PC-3 (cell line): ENCODE data around the gene CDH9.

ENCODE experiments used
- EZH2 ChIP-seq: fragments of 300-600 bp; sonication (generic); IDR thresholded peaks from one replicate; pipeline ENCODE4 v1.6.1; 2017; ENCODE audit warnings: antibody characterized with exemption, mild to moderate bottlenecking, low read length; ENCODE audit not compliant: unreplicated experiment
- TF ChIP-seq, protein P1 (sequence below): fragments of 300-600 bp; sonication (generic); conservative IDR thresholded peaks from 2 replicates; pipeline ENCODE4 v1.5.1; 2017; ENCODE audit warnings: antibody characterized with exemption, low read depth, mild to moderate bottlenecking, low read length

DNA sequence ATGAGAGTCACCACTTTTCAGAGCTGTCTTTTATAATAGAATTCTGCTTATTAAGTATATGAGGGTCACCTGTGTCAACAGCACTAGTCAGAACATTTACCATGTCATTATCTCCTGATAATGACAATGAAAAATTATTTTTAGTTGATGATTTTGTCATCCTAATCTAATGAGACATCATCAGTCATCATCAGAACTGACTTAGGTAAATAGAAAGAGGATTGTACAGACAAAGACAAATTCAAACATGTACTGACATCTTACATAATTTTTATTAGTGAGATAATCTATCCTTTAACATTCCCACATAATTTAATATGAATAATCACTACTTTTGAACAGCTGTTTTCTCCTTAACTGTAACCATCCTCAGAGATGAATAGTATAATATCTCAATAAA is 22.6 kb downstream of the CDH9 start:
- TF ChIP-seq EZH2, result no peak
- TF ChIP-seq, protein P1, sequence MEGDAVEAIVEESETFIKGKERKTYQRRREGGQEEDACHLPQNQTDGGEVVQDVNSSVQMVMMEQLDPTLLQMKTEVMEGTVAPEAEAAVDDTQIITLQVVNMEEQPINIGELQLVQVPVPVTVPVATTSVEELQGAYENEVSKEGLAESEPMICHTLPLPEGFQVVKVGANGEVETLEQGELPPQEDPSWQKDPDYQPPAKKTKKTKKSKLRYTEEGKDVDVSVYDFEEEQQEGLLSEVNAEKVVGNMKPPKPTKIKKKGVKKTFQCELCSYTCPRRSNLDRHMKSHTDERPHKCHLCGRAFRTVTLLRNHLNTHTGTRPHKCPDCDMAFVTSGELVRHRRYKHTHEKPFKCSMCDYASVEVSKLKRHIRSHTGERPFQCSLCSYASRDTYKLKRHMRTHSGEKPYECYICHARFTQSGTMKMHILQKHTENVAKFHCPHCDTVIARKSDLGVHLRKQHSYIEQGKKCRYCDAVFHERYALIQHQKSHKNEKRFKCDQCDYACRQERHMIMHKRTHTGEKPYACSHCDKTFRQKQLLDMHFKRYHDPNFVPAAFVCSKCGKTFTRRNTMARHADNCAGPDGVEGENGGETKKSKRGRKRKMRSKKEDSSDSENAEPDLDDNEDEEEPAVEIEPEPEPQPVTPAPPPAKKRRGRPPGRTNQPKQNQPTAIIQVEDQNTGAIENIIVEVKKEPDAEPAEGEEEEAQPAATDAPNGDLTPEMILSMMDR, result no peak
